Heart right ventricle (tissue), 16 donors: Measurements from ENCODE around the gene SERPINE3. TPM values are rescaled to one million over a fixed set of nuclear protein-coding genes. Genes with fewer than 3 reads are reported as not detected.

Experiments used
- ATAC-seq, 8 donors: fragments of 200-7000 bp; cut with Tn5 transposase; one replicate each; pipeline ENCODE4 v1.9.1; 2020; ENCODE audit warnings: mild to moderate bottlenecking in 8 of 8, moderate library complexity in 8 of 8, moderate number of reproducible peaks in 1 of 8
- DNase-seq, 2 donors: peaks; one replicate each; pipeline ENCODE4 v3.0.0-alpha.2; 2020
- H3K27ac ChIP-seq, 10 donors: fragments of 200-600 bp; sonication (generic) in 2 of 10; one replicate each; pipeline versions ENCODE4 v1.5.0 to v1.8.0; 2020 to 2022; ENCODE audit warnings: mild to moderate bottlenecking in 3 of 10
- H3K27me3 ChIP-seq, 7 donors: fragments of 200-600 bp; one replicate each; pipeline ENCODE4 v1.8.0; 2021 to 2022; ENCODE audit warnings: mild to moderate bottlenecking in 2 of 7
- H3K36me3 ChIP-seq, 9 donors: fragments of 200-600 bp; sonication (generic) in 1 of 9; one replicate each; pipeline versions ENCODE4 v1.5.0 to v1.8.0; 2020 to 2022; ENCODE audit warnings: mild to moderate bottlenecking in 2 of 9
- H3K4me1 ChIP-seq, 9 donors: fragments of 200-600 bp; sonication (generic) in 1 of 9; one replicate each; pipeline versions ENCODE4 v1.5.0 to v1.8.0; 2020 to 2022; ENCODE audit warnings: mild to moderate bottlenecking in 4 of 9
- H3K4me3 ChIP-seq, 10 donors: fragments of 200-600 bp; sonication (generic) in 2 of 10; one replicate each; pipeline versions ENCODE4 v1.5.0 to v1.8.0; 2020 to 2022; ENCODE audit warnings: mild to moderate bottlenecking in 7 of 10, moderate library complexity in 2 of 10
- H3K9me3 ChIP-seq, 11 donors: fragments of 200-600 bp in 10 of 11; sonication (generic) in 2 of 11; one replicate each; pipeline versions ENCODE4 v1.5.0 to v1.8.0; 2013 to 2022; ENCODE audit warnings: mild to moderate bottlenecking in 2 of 11, control low read depth in 1 of 11, moderate library complexity in 1 of 11
- CTCF ChIP-seq, 9 donors: fragments of 200-600 bp; sonication (generic) in 2 of 9; IDR thresholded peaks; one replicate each; pipeline versions ENCODE4 v1.5.0 to v1.8.0; 2021 to 2022; ENCODE audit warnings: antibody characterized with exemption in 9 of 9, mild to moderate bottlenecking in 5 of 9, moderate library complexity in 1 of 9
- WGBS, 2 donors: extraction: QIAGEN DNeasy Blood & Tissue Kit; methylation state at CpG; one replicate each; pipeline ENCODE4 v1.1.7; 2013; ENCODE audit warnings: inconsistent platforms in 1 of 2; 5-methylcytosine and 5-hydroxymethylcytosine counted together
- intact Hi-C, 10 donors: fragments of 100-400 bp; cut with DNase I; formaldehyde crosslinking; loops; one replicate each; pipeline versions ENCODE4 v1.11.1 to v1.14.2; 2022
- polyA plus RNA-seq, 2 donors: library from polyadenylated mRNA; stranded (reverse); fragments of 200-250 nt; gene quantifications; one replicate each; pipeline ENCODE4 v1.2.3, GENCODE V29; 2013
- total RNA-seq, 10 donors: library from RNA; stranded (reverse); fragmentation: NEBNext Ultra II Directional in 3 of 10; extraction: Animal tissue kit (Norgen Biotek cat#: 25700) in 3 of 10; gene quantifications; one replicate each; pipeline versions ENCODE4 v1.2.1 to v1.2.4, GENCODE V29; 2021 to 2023
- donor health status: Arrhythmogenic right ventricular cardiomyopathy.
- donor health status: ischemic (EF 13 %, LVEDD 7.1; RV severe dilation, severe dysfunction).
- donor health status: healthy with polysubstance abuse.
- donor health status: DM: no; HTN: yes; CAD: no.
- donor health status: DM: no; HTN: no; CAD: no.
- donor health status: ischemic (EF 25% LVEDD 6.9; RV normal size, moderate dysfunction).
- donor health status: ischemic (EF 25% LVEDD 5.7; RV mildly dilated, moderate dysfunction).
- donor health status: healthy.
- donor health status: DM: yes; HTN: yes; CAD: no.
- donor health status: Ischemic cardiomyopathy.
- donor health status: ischemic (EF 35%, LVEDD 5.7; RV mildly dilated, moderate dysfunction).
- donor health status: nonischemic (EF 11% LVEDD 7.7; RV severe dilation, severe dysfunction).
- donor health status: DM: yes; HTN: yes; CAD: no.
- donor health status: PGD.
- donor health status: ischemic (EF 29% LVEDD 5.4; RV normal size, mild dysfunction).
- donor health status: nonischemic (EF 23%, LVEDD 6.1; RV moderate dilation, normal function).

Gene SERPINE3
- total and polyA plus RNA-seq, 12 donors: 0.01 TPM; not detected in 11

- intact Hi-C loops: no loop called here
Observed at GRCh38 chr13:51298812-51299211, 40.7 kb upstream of the SERPINE3 start.

GRCh38 chr13:51303063-51303552 is 36.4 kb upstream of the SERPINE3 start:
- Histone ChIP-seq H3K9me3 (no peaks in the 10 kb centered on the region), H3K4me1 (no peaks in the 10 kb centered on the region), H3K27me3 (no peaks in the 10 kb centered on the region), H3K36me3 (no peaks in the 10 kb centered on the region), H3K4me3 (no peak overlapping the region), H3K27ac (no peak overlapping the region)
- DNase-seq (no peak), ATAC-seq (no peak)
- TF ChIP-seq CTCF (IDR thresholded peaks at IDR 0.05): no peak
- intact Hi-C loops: no loop called here
- WGBS, 2 donors: 64 to 77% methylated on average over 2 of the region's 2 CpGs

More at GRCh38 chr13:51298812-51299211, 40.7 kb upstream of the SERPINE3 start:
- DNase-seq (no peak), ATAC-seq (no peak)
- Histone ChIP-seq H3K4me1 (no peaks in the 10 kb centered on the region), H3K27me3 (no peaks in the 10 kb centered on the region), H3K9me3 (no peaks in the 10 kb centered on the region), H3K27ac (no peak overlapping the region), H3K4me3 (no peak overlapping the region), H3K36me3 (no peaks in the 10 kb centered on the region)
- whole genome bisulfite sequencing, 2 donors: 84 to 100% methylated on average over 1 of the region's 1 CpG
- no peak for TF ChIP-seq CTCF (IDR thresholded peaks at IDR 0.05)

- H3K27ac ChIP-seq: no peak overlapping the region
- no peak for ATAC-seq
- no peak for DNase-seq
- intact Hi-C loops: no loop called here
- H3K9me3 ChIP-seq: no peaks in the 10 kb centered on the region
- H3K4me3 ChIP-seq: no peak overlapping the region
- no peaks in the 10 kb centered on the region for H3K36me3 ChIP-seq
- no peaks in the 10 kb centered on the region for H3K4me1 ChIP-seq
- no peak for TF ChIP-seq CTCF (IDR thresholded peaks at IDR 0.05)
- no peaks in the 10 kb centered on the region for H3K27me3 ChIP-seq
Observed at GRCh38 chr13:51303882-51304281, 35.6 kb upstream of the SERPINE3 start.

GRCh38 chr13:51305271-51305967 is 34.1 kb upstream of the SERPINE3 start:
- ATAC-seq (no peak), DNase-seq (no peak)
- no peak overlapping the region for H3K27ac ChIP-seq
- no peaks in the 10 kb centered on the region for H3K36me3 ChIP-seq
- H3K9me3 ChIP-seq: no peaks in the 10 kb centered on the region
- TF ChIP-seq CTCF (IDR thresholded peaks at IDR 0.05): no peak
- no peaks in the 10 kb centered on the region for H3K27me3 ChIP-seq
- WGBS, 2 donors: 71 to 73% methylated on average over 7 of the region's 7 CpGs
- intact Hi-C loops: no loop called here
- H3K4me3 ChIP-seq: no peak overlapping the region
- no peaks in the 10 kb centered on the region for H3K4me1 ChIP-seq
